GM13977 (cell line): ENCODE results near the gene EN2.
"Not testable (repeated sequence)": the region's sequence is repeated elsewhere in the genome, so short reads cannot be mapped to it uniquely, and the experiment has no call there.

Experiments used
- DNase-seq: peaks from one replicate; pipeline ENCODE4 v3.0.0; 2012; ENCODE audit warnings: low spot score
- CTCF ChIP-seq: IDR thresholded peaks from 2 replicates; pipeline ENCODE4 v1.5.1; 2012; ENCODE audit warnings: mild to moderate bottlenecking, control low read depth; ENCODE audit not compliant: insufficient read depth; ENCODE audit errors: extremely low read depth, missing control alignments
- in situ Hi-C: fragments of 300-500 bp; cut with MboI; formaldehyde crosslinking; loops from one replicate; pipeline ENCODE4 v1.12.0; 2022; ENCODE audit warnings: low sequenced_read_pairs, low pct_unique_long_range_greater_than_20kb, mixed read lengths, inconsistent platforms; ENCODE audit not compliant: unreplicated experiment

Gene EN2

GRCh38 chr7:155441856-155442255, 16.1 kb upstream of the EN2 start:
- DNase-seq = no peak
- TF ChIP-seq CTCF = no peak
- in situ Hi-C loops = no loop called here

GRCh38 chr7:155444746-155445145, 13.2 kb upstream of the EN2 start:
- DNase-seq = no peak
- TF ChIP-seq CTCF = no peak
- in situ Hi-C loops = no loop called here

GRCh38 chr7:155445606-155446005, 12.3 kb upstream of the EN2 start:
- in situ Hi-C loops, DNase-seq: not testable (repeated sequence)

GRCh38 chr7:155447603-155448002, 10.3 kb upstream of the EN2 start:
- TF ChIP-seq CTCF = no peak
- DNase-seq = no peak
- in situ Hi-C loops = no loop called here

GRCh38 chr7:155448632-155449007, 9.3 kb upstream of the EN2 start:
- in situ Hi-C loops = no loop called here
- no peak for DNase-seq
- no peak for TF ChIP-seq CTCF

GRCh38 chr7:155449008-155449868, 8.7 kb upstream of the EN2 start:
- in situ Hi-C loops = no loop called here
- TF ChIP-seq CTCF = no peak
- DNase-seq = peak; percentile 31

- TF ChIP-seq CTCF = no peak
- in situ Hi-C loops = loop anchor here (10.0 to 25.0 kb wide), 2 partner anchors 65 to 1562 kb away; partner anchors contain the start of gene MNX1
- no peak for DNase-seq
Observed at GRCh38 chr7:155449869-155450557, 7.9 kb upstream of the EN2 start.
